SHP77 treated with DMSO at 0.1 percent for 48 hours (cell line): ENCODE measurements around the gene DNAJC27.

ENCODE experiments used
- DNase-seq: peaks from one replicate; lab custom pipeline; 2025; lab: John Stamatoyannopoulos, UW

The DNAJC27 gene

GRCh38 chr2:24970483-24971285 is 1.1 kb downstream of the DNAJC27 start:
- no peak for DNase-seq

GRCh38 chr2:24969784-24970183 is 2.0 kb downstream of the DNAJC27 start:
- no peak for DNase-seq

- no peak for DNase-seq
These were observed 9.9 kb downstream of the DNAJC27 start for GRCh38 chr2:24961903-24962302.

GRCh38 chr2:24959761-24960160 is 12.0 kb downstream of the DNAJC27 start:
- DNase-seq: no peak

- DNase-seq: no peak
These were observed 13.3 kb downstream of the DNAJC27 start for GRCh38 chr2:24958411-24958935.

- DNase-seq: no peak
These were observed 13.8 kb downstream of the DNAJC27 start for GRCh38 chr2:24957976-24958375.

- no peak for DNase-seq
These were observed 14.5 kb downstream of the DNAJC27 start for GRCh38 chr2:24957221-24957620.

GRCh38 chr2:24955921-24956320 is 15.8 kb downstream of the DNAJC27 start:
- DNase-seq: no peak

- no peak for DNase-seq
These were observed 16.5 kb downstream of the DNAJC27 start for GRCh38 chr2:24955232-24955631.

GRCh38 chr2:24950102-24950501 is 21.7 kb downstream of the DNAJC27 start:
- DNase-seq: no peak

- no peak for DNase-seq
These were observed 23.2 kb downstream of the DNAJC27 start for GRCh38 chr2:24948506-24948905.

GRCh38 chr2:24947561-24948157 is 24.1 kb downstream of the DNAJC27 start:
- DNase-seq: no peak

GRCh38 chr2:24945907-24946306 is 25.8 kb downstream of the DNAJC27 start:
- DNase-seq: no peak

- no peak for DNase-seq
These were observed 28.2 kb downstream of the DNAJC27 start for GRCh38 chr2:24943427-24944053.

GRCh38 chr2:24939353-24939752 is 32.4 kb downstream of the DNAJC27 start:
- DNase-seq: no peak

GRCh38 chr2:24937236-24937635 is 34.5 kb downstream of the DNAJC27 start:
- no peak for DNase-seq

GRCh38 chr2:24935145-24935544 is 36.6 kb downstream of the DNAJC27 start:
- no peak for DNase-seq

- DNase-seq: no peak
These were observed 39.0 kb downstream of the DNAJC27 start for GRCh38 chr2:24932715-24933114.

- no peak for DNase-seq
These were observed 41.0 kb downstream of the DNAJC27 start for GRCh38 chr2:24930768-24931167.

- no peak for DNase-seq
These were observed 42.5 kb downstream of the DNAJC27 start for GRCh38 chr2:24929230-24929629.

GRCh38 chr2:24928036-24928435 is 43.7 kb downstream of the DNAJC27 start:
- DNase-seq: no peak

- no peak for DNase-seq
These were observed 45.0 kb downstream of the DNAJC27 start for GRCh38 chr2:24926602-24927252.

- no peak for DNase-seq
These were observed 45.5 kb downstream of the DNAJC27 start for GRCh38 chr2:24926220-24926601.
